22Rv1 (cell line): ENCODE data around the gene ZSWIM5.

ENCODE experiments used
- H3K27ac ChIP-seq: fragments of 450-650 bp; 2 replicates; pipeline ENCODE4 v1.5.1; 2017
- CTCF ChIP-seq: fragments of 450-650 bp; IDR thresholded peaks from 2 replicates; pipeline ENCODE4 v1.5.1; 2017; ENCODE audit warnings: mild to moderate bottlenecking
- ZFX ChIP-seq: fragments of 450-650 bp; IDR thresholded peaks from 2 replicates; pipeline ENCODE4 v1.6.1; 2017; ENCODE audit warnings: antibody characterized with exemption, borderline replicate concordance

ZSWIM5 gene

GRCh38 chr1:45038240-45038639 lies 168.2 kb downstream of the ZSWIM5 start:
- TF ChIP-seq CTCF (no peak), ZFX (no peak)
- H3K27ac ChIP-seq = no peak overlapping the region

GRCh38 chr1:45037456-45037855 lies 168.9 kb downstream of the ZSWIM5 start:
- no peak overlapping the region for H3K27ac ChIP-seq
- TF ChIP-seq CTCF (no peak), ZFX (no peak)

- H3K27ac ChIP-seq = no peak overlapping the region
- TF ChIP-seq ZFX (no peak), CTCF (no peak)
These were observed 170.6 kb downstream of the ZSWIM5 start for GRCh38 chr1:45035631-45036301.

GRCh38 chr1:45033356-45033755 lies 173.0 kb downstream of the ZSWIM5 start:
- TF ChIP-seq CTCF (no peak), ZFX (no peak)
- no peak overlapping the region for H3K27ac ChIP-seq

GRCh38 chr1:45032837-45033236 lies 173.6 kb downstream of the ZSWIM5 start:
- no peak for TF ChIP-seq ZFX
- no peak overlapping the region for H3K27ac ChIP-seq

- TF ChIP-seq ZFX (no peak), CTCF (no peak)
- no peak overlapping the region for H3K27ac ChIP-seq
These were observed 180.0 kb downstream of the ZSWIM5 start for GRCh38 chr1:45026446-45026845.

GRCh38 chr1:45023663-45024062 lies 182.7 kb downstream of the ZSWIM5 start:
- no peak overlapping the region for H3K27ac ChIP-seq
- TF ChIP-seq ZFX = no peak
- TF ChIP-seq CTCF = no peak
